GM10847 (cell line): Measurements from ENCODE around the gene CBX1.

Experiments
- POLR2A ChIP-seq: IDR thresholded peaks from 2 replicates; pipeline ENCODE4 v1.6.1; 2011; ENCODE audit not compliant: insufficient read length; ENCODE audit errors: extremely low read depth

CBX1 gene

DNA sequence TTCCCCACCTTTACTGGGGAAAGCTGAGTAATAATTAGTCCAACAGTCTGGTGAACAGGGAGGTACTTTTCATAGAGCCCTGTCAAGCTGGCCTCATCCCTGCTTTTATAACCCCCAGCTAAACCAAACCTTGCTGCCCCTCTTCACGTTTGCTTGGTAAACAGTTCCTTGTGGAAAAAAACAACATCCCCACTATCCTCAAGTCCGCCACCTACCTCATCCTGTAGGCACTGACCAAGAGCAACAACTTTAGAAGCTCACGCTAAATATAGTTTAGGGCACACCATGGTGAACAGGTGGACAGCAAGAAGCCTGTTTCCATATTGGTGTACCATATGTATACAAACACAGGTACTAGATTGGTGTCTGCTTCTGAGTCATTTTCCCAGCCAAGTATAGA, 36.6 kb downstream of the CBX1 start:
- no peak for TF ChIP-seq POLR2A

GRCh38 chr17:48062273-48062672, 39.0 kb downstream of the CBX1 start:
- no peak for TF ChIP-seq POLR2A

DNA sequence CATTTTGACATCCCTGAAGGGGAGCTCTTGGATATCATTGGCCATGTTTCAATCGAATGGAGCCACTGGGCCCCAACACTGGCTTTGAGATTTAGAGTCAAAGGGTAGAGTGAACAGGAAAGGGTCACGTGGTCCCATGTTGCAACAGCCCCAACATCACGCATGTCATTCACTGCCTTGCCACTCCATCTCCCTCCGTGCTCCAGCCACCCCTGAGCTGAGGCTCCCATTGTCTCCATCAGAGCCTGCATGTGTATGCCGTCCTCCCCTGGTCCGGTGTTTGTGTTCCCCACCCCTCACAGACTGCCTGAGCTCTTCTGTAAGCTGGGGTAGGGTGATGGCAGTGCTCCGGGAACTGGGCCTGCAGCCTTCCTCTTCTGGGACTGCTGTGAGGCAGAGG, 41.0 kb downstream of the CBX1 start:
- TF ChIP-seq POLR2A = no peak

GRCh38 chr17:48059125-48059668, 42.1 kb downstream of the CBX1 start:
- no peak for TF ChIP-seq POLR2A

- no peak for TF ChIP-seq POLR2A
Observed at GRCh38 chr17:48058393-48059124, 42.7 kb downstream of the CBX1 start.

DNA sequence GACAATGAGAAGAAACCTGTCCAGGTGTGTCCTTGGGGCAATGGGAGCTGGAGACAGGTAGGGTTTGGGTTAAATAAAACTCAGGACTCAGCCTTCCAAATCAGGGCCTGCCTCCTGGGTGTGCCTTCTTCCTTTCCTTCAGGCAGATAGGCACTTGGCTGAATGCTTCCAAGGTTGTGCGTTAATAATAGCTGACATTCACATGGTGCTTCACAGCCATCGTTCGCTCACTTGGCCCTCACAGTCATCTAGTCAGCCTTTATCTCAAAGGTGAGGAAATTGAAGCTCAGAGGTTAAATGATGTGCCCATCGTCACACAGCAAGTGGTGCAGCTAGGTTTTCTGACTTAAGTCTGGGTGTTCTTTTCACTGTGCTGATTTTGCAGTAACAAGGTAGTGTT, 43.7 kb downstream of the CBX1 start:
- no peak for TF ChIP-seq POLR2A

GRCh38 chr17:48056879-48057278, 44.4 kb downstream of the CBX1 start:
- no peak for TF ChIP-seq POLR2A

- TF ChIP-seq POLR2A = no peak
Observed at GRCh38 chr17:48056246-48056745, 45.0 kb downstream of the CBX1 start.

- no peak for TF ChIP-seq POLR2A
Observed at GRCh38 chr17:48055531-48056245, 45.6 kb downstream of the CBX1 start.

DNA sequence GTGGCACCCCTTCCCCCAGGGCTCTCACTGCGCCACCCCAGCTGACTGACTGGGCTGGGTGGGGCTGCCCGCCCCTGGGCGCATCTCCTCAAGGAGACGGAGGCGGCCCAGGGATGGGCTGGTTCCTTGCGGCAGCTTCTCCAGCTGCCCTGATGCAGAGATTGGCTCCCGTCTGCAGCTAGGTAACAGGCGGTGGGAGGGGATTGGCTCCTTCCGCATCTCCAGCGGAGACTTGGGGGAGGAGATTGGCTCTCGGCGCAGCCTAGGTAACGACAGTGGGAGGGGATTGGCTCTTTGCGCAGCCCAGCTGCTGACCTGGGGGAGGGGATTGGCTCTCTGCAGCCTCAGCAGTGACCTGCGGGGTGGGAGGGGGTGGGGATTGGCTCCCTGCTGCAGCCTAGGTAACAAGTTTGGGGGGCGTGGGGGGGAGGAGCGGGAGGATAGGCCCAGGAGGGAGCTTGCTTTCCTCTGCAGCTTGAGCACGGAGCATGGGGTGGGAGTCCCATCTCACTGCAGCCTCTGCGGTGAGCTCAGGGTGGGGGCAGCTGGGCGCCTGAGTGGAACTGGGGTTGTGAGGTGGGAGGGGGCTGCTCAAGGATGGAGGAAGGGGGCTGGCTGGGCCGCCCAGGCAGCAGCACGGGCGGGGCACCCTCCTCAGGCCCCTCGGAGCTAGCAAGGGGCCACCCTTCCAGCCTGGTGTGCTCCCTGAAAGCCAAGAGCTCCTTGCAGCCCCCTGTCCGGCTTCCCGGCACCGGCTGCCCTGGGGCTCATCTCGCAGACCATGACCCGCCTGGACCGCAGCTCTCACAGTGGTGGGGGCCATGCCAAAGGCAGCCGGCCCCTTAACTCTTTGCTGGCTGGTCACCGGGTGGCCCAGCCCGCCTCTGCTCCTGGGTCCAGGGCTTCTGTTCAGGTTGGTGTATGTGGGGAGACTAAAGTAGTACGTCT, 46.8 kb downstream of the CBX1 start:
- no peak for TF ChIP-seq POLR2A

GRCh38 chr17:48053758-48054237, 47.5 kb downstream of the CBX1 start:
- TF ChIP-seq POLR2A = no peak

DNA sequence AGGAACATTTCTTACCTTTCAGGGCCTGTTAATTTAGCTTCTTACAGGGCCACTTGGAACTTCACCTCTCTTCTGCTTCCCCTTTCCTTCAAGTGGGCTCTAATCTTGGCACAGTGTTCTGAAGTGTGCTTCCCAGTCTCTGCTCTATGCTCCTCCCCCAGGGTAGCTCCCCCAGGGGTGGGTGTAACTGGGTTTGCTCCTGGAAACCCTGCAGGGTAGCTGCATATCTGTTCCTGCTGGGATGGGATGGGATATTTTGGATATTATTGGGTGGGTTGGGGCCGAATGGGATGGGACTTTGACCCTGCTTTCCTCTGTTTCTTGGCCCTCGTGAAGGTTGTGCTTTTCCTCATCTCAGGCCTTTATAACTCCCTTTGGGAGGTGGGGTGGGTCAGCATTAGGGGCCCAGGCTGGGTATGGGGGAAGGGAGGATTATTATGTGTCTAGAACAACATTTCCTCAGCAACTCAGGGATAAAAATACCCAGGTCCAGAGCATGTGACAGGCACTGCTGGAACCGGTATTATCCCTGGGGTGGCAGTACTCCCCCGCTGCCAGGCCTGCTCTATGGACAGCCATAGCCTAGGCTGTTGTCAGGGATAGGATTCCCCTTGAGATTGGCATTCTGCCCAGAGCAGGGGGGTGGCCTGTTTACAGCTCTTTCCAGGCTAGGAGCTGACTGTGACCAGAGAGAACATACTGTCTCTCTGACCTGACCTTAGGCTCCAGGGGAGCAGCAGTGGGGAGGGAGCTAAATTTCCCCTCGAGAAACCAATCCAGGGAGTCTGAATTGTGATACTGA, 48.1 kb downstream of the CBX1 start:
- no peak for TF ChIP-seq POLR2A

GRCh38 chr17:48051706-48052486, 49.4 kb downstream of the CBX1 start:
- no peak for TF ChIP-seq POLR2A

- no peak for TF ChIP-seq POLR2A
Observed at GRCh38 chr17:48051283-48051682, 50.0 kb downstream of the CBX1 start.
